ENCODE measurements around the gene PDE3B. TPM values are rescaled to one million over a fixed set of nuclear protein-coding genes. Genes with fewer than 3 reads are reported as not detected.
"Not testable (repeated sequence)": the region's sequence is repeated elsewhere in the genome, so short reads cannot be mapped to it uniquely, and the experiment has no call there.

PDE3B gene
- total RNA-seq, 1 donor from 2014 or later, result 26.9 TPM

DNA sequence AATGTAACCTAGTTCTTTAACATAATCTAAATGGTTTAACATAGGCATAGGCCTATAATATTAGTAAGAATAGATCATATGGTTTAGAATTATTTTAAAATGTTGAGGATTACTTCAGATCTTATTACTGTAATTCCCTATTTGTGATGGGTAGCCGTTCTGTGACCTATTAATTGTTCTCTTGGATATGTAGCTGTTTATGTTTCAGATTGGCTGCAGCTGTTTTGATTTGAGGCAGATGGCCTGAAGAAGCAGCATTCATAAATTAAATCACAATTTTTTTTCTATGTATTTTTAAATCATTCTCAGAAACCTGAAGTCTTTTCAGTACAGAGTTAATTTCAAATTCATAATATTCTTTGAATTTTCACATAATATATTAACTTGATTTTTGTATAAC is 104.5 kb downstream of the PDE3B start:
- peaks cover 7% of the 10 kb centered on the region for H3K4me1 Mint-ChIP-seq (ENCODE audit: low read depth)
- no peak for DNase-seq (ENCODE audit: low spot score, unreplicated experiment)
- H3K9me3 Mint-ChIP-seq (ENCODE audit: low read depth), result no peaks in the 10 kb centered on the region
- TF ChIP-seq, protein P1, sequence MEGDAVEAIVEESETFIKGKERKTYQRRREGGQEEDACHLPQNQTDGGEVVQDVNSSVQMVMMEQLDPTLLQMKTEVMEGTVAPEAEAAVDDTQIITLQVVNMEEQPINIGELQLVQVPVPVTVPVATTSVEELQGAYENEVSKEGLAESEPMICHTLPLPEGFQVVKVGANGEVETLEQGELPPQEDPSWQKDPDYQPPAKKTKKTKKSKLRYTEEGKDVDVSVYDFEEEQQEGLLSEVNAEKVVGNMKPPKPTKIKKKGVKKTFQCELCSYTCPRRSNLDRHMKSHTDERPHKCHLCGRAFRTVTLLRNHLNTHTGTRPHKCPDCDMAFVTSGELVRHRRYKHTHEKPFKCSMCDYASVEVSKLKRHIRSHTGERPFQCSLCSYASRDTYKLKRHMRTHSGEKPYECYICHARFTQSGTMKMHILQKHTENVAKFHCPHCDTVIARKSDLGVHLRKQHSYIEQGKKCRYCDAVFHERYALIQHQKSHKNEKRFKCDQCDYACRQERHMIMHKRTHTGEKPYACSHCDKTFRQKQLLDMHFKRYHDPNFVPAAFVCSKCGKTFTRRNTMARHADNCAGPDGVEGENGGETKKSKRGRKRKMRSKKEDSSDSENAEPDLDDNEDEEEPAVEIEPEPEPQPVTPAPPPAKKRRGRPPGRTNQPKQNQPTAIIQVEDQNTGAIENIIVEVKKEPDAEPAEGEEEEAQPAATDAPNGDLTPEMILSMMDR (IDR thresholded peaks at IDR 0.05; ENCODE audit: unreplicated experiment), result no peak
- peaks cover 6% of the 10 kb centered on the region for H3K27me3 Mint-ChIP-seq
- H3K27ac Mint-ChIP-seq, result no peak overlapping the region
- H3K4me3 Mint-ChIP-seq (ENCODE audit: low read depth), result no peak overlapping the region
- no peaks in the 10 kb centered on the region for H3K36me3 Mint-ChIP-seq (ENCODE audit: insufficient read depth)

DNA sequence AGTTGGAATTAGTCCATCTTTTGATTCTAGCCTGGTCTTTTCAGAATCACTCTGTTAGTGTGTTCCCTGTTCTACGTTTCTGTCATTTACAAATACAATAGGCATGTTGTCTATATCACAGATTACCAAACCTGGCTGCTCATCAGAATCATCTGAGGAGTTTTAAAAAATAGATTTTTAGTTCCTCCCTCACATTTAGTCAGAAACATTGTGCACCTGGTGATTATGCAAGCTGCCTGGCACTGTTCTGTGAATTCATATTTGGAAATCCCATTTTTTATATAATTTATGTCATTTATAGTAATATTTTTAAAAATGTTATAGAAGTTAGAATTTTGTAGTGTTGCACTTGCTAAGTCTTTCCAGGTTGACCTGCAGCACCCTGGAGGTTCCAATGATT is 107.3 kb downstream of the PDE3B start:
- Mint-ChIP-seq H3K4me3 (ENCODE audit: low read depth) (no peak overlapping the region), H3K27me3 (peaks cover 6% of the 10 kb centered on the region), H3K36me3 (ENCODE audit: insufficient read depth) (no peaks in the 10 kb centered on the region), H3K9me3 (ENCODE audit: low read depth) (no peaks in the 10 kb centered on the region), H3K27ac (no peak overlapping the region), H3K4me1 (ENCODE audit: low read depth) (peaks cover 7% of the 10 kb centered on the region)
- TF ChIP-seq, protein P1 (IDR thresholded peaks at IDR 0.05; ENCODE audit: unreplicated experiment), result no peak
- no peak for DNase-seq (ENCODE audit: low spot score, unreplicated experiment)

DNA sequence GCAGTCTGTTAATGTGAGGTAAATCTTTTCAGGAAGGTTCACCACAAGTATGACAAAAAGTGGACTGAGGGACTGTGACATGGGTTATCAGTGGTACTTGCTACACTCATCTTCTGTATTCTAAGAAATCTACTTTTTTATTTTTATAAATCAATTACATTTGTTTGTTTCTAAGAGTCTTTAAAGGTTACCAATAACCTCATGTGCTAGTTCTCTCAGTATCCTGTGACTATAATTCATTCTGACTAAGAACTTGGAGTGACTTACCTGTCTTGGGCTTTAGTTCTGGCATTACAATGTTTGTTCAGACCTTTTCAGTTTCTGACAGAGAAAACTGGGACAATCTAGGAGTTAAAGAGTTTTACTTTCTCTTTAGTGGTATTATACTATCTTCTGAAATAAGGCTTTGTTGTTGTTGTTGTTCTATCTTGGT is 108.4 kb downstream of the PDE3B start:
- DNase-seq (ENCODE audit: low spot score, unreplicated experiment), result no peak
- Mint-ChIP-seq H3K27me3 (peaks cover 6% of the 10 kb centered on the region), H3K9me3 (ENCODE audit: low read depth) (no peaks in the 10 kb centered on the region), H3K4me1 (ENCODE audit: low read depth) (peaks cover 7% of the 10 kb centered on the region), H3K27ac (no peak overlapping the region), H3K36me3 (ENCODE audit: insufficient read depth) (no peaks in the 10 kb centered on the region), H3K4me3 (ENCODE audit: low read depth) (no peak overlapping the region)
- TF ChIP-seq, protein P1 (IDR thresholded peaks at IDR 0.05; ENCODE audit: unreplicated experiment), result no peak

GRCh38 chr11:14755140-14755539 is 111.5 kb downstream of the PDE3B start:
- no peak for DNase-seq (ENCODE audit: low spot score, unreplicated experiment)
- Mint-ChIP-seq H3K4me3 (ENCODE audit: low read depth) (no peak overlapping the region), H3K27ac (no peak overlapping the region), H3K9me3 (ENCODE audit: low read depth) (no peaks in the 10 kb centered on the region), H3K36me3 (ENCODE audit: insufficient read depth) (no peaks in the 10 kb centered on the region), H3K4me1 (ENCODE audit: low read depth) (peaks cover 7% of the 10 kb centered on the region), H3K27me3 (peaks cover 6% of the 10 kb centered on the region)
- TF ChIP-seq, protein P1 (IDR thresholded peaks at IDR 0.05; ENCODE audit: unreplicated experiment), result no peak

- no peak for DNase-seq (ENCODE audit: low spot score, unreplicated experiment)
- Mint-ChIP-seq H3K4me1 (ENCODE audit: low read depth) (peaks cover 7% of the 10 kb centered on the region), H3K4me3 (ENCODE audit: low read depth) (no peak overlapping the region), H3K27me3 (peaks cover 2% of the 10 kb centered on the region), H3K27ac (no peak overlapping the region), H3K9me3 (ENCODE audit: low read depth) (no peaks in the 10 kb centered on the region), H3K36me3 (ENCODE audit: insufficient read depth) (no peaks in the 10 kb centered on the region)
- TF ChIP-seq, protein P1 (IDR thresholded peaks at IDR 0.05; ENCODE audit: unreplicated experiment), result no peak
Measured at GRCh38 chr11:14756349-14756748, 112.7 kb downstream of the PDE3B start.

- not testable (repeated sequence) for H3K27me3 Mint-ChIP-seq; H3K27ac Mint-ChIP-seq; H3K36me3 Mint-ChIP-seq (ENCODE audit: insufficient read depth); H3K4me1 Mint-ChIP-seq (ENCODE audit: low read depth); H3K9me3 Mint-ChIP-seq (ENCODE audit: low read depth); H3K4me3 Mint-ChIP-seq (ENCODE audit: low read depth); DNase-seq (ENCODE audit: low spot score, unreplicated experiment)
Measured at GRCh38 chr11:14759300-14760012, 115.9 kb downstream of the PDE3B start.

Measured in progenitor cell of endocrine pancreas (in vitro differentiated cells).